Activated gamma-delta T cell treated with Interleukin-2 at 50 U/mL for 16 hours (primary cell): ENCODE measurements around the gene SLC22A17.
A peak's percentile ranks its signal among the peaks of the same experiment; 100 is the strongest.

Experiments
- DNase-seq: peaks from one replicate; pipeline ENCODE4 v3.0.0-alpha.2; 2020

Gene SLC22A17

DNA sequence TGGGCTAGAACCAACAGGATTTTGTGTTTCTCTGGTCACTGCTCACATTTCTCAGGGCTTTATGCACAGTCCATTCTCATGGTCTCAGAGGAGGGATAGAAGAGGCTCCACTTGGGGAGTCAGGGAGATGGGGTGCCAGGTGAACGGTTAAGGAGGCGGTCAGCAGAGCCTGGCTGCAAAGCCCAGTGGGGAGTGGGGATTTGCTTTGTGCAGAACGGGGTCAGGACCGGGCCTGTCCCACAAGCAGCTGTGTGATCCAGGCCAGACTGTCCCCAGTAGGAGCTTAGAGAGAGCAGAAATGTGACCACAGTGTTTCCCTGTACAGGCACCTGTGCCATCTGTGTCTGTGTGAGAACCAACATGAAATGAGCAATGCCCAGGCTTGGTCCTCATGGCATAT is 28.3 kb upstream of the SLC22A17 start:
- no peak for DNase-seq

DNA sequence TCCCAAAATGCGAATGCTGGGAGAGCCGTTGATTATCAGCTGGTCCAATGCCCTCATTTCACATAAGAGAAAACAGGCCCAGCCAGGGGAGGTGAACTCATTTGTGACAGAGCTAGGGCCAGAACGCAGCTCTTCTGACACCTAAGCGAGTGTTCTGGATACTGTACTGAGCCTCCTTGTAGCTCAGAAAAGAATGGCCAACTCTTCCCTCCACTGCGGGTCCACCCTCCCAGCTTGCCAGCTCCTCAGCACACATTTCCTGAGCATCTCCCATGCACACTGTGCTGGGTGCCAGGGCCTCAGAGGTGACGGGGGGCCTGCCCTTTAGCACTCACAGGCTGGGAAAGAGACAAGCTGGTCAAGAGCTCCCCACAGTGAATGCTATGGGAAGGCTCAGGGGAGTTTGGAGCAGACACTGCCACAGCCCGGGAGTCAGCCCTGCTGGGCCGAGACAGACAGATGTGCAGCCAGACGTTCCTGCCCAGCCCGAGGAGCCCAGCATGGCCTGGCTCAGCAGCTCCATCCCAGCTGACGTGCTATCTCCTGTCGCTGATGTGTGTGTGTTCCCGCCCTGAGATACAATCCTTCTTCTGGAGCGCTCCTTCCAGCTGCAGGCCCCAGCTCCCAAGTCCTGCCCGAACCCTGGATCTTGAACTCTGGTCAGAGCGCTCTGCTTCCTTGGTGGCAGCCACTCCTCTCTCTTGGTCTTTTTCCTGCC is 27.7 kb upstream of the SLC22A17 start:
- no peak for DNase-seq

DNA sequence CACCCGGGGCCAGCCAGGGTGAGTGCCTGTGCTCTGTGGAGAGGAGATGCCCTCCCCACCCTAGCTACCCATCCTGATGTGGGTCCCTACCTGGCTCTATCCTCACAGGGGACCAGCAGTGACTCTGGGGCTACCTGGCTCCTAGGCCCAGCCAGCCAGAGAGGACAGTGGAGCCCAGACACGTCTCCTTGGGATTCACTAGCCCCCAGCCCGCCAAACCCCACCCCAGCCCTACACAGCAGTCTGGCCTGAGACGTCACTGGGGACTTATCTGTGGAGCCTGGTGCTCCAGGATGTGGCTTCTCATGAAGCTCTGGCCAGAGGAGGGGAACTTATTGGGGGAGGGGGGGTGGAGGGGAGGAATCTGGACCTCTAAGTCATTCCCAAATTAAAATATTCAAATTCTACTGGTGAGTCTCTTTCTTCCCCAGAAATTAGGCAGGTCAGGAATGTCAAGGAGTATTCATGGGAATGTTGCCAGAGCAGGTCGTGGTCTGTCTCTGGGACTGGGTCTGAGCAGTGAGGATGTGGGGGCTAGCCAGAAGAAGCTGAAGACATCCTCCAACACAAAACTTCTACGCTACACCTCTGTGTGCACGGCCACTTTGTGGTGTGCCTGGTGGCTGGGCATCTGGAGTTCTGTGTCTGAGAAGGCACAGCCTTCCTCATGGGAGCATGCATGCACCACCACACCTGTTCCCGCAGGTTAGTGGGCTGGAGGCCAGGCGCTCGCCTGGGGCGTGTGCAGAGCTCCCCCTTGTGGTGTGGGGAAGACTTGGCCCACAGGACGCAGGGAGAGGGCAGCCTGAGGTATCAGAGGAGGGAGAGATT is 26.9 kb upstream of the SLC22A17 start:
- DNase-seq: peak; percentile 66

DNA sequence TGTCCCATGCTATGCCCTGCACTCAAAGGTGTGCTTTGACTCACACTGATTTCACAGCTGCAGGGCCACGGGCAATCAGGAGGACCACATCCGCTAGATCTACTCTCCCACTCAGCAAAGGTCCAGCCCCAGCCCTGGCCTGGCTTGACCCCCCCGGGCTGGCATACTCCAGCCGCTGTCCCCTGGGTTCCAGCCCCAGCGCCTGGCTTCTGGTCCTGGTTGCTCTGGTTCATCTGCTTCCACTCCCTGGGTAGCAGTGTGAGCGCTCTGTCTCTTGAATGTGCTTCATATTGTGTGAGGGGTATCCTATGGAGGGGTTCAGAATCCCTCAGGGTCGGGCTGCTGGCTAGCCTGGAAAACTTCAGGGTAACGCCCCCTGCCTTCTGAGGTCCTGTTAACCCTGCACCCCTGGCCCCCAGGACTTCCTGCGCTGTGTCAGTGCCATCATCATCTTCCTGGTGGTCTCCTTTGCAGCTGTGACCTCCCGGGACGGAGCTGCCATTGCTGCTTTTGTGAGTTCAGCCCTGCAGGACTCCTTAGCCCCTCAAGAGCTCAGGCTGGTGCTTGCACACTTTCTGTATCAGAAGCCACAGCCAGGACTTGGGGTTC is 26.0 kb upstream of the SLC22A17 start:
- DNase-seq: no peak

DNA sequence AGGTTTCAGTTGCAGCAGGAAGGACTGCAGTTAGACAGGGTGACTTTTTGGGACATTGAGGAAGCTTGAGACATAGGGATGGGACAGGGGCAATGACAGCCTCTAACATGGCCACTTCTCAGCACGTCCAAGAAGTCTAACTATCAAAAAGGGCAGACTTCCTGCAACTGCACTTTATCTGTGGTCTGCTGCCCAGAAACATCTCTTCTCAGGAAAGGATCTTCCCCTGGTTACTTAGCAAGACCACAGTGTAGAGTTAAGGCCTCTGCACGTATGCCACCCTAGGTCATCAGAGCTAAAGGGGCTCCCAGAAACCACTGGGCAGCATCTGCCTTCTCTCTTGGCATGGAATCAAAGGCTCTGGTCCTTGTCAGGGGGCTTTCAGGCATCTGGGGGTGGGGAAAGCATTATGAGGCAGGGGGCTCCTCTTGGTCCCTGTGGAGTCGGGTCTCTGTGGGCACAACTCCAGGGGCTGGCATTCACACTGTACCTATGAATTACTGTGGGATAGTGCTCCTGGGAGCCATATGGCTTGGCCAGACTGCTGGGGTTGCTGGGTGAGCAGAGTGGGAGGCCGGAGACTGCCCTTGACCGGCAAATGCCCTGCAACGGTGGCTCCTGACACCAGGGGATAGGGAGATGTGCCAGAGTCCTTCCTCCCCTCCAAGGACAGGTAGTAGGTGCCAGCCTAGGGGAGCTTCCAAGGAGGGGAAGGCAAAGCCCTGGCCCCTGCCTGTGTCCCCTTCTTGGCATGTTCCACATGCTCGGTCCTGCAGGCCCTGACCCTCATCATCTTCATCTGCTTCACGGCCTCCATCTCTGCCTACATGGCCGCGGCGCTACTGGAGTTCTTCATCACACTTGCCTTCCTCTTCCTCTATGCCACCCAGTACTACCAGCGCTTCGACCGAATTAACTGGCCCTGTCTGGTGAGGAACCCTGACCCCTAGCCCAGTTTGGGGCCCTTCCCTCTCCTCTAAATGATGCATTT is 25.2 kb upstream of the SLC22A17 start:
- no peak for DNase-seq

DNA sequence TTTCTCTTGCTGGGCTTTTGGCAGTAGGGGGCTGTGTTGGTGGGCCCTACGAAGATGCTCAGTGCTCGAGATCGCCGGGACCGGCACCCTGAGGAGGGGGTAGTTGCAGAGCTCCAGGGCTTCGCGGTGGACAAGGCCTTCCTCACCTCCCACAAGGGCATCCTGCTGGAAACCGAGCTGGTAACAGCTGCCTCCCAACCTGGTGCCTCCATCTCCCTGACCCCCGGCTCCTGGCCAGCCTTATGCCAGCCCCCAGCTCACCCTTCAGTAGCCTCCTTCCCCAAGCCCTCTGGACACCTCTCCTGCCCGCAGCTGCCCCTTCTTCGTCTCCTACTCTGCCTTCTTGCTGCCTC is 24.5 kb upstream of the SLC22A17 start:
- DNase-seq: no peak

DNA sequence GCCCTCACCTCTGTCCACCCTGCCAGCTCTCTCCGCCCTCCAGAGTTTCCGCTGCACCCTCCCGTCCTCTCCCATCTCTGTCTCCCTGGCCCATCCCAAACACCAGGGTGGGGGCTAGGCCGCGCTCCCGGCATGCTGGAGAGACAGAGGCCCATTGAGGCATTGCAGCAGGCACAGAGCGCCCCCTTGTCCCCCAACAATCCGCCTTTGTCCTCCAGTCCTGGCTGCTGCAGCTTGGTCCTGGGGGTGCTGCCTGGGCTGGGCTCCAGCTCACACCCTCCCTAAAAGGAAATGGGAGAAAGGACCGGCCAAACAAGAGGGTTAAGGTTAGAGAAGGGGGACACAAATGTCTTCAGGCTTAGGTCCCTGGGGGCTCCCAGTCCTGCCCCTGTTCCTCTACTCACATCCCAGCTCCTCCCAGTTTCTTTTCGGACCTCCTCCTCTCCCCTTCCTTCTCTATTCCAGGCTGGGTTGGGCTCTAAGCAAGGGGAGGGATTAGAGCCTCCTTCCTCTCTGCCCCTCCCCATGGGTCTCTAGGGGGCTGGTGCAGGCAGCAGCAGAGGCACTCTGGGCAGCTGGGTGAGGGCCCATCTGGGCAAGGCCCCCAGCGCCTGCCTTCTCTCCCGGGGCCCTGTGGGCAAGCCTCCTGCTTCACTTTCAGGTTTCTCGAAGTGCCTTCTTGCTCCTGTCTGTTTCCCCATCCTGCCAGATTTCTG is 24.0 kb upstream of the SLC22A17 start, which contains the start of gene CMTM5:
CMTM5 (plus strand) TSS at position 565 of the 716 bp plus-strand sequence. CDS start 206 bp downstream, outside the sequence.
- DNase-seq: no peak

DNA sequence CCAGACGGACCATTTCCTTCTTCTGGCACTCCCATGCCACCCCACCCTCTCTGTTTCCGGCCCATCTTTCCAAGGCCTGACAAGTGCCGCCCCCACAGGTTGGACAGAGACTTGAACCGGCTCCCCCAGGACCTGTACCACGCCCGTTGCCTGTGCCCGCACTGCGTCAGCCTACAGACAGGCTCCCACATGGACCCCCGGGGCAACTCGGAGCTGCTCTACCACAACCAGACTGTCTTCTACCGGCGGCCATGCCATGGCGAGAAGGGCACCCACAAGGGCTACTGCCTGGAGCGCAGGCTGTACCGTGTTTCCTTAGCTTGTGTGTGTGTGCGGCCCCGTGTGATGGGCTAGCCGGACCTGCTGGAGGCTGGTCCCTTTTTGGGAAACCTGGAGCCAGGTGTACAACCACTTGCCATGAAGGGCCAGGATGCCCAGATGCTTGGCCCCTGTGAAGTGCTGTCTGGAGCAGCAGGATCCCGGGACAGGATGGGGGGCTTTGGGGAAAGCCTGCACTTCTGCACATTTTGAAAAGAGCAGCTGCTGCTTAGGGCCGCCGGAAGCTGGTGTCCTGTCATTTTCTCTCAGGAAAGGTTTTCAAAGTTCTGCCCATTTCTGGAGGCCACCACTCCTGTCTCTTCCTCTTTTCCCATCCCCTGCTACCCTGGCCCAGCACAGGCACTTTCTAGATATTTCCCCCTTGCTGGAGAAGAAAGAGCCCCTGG is 23.0 kb upstream of the SLC22A17 start:
- DNase-seq: no peak

DNA sequence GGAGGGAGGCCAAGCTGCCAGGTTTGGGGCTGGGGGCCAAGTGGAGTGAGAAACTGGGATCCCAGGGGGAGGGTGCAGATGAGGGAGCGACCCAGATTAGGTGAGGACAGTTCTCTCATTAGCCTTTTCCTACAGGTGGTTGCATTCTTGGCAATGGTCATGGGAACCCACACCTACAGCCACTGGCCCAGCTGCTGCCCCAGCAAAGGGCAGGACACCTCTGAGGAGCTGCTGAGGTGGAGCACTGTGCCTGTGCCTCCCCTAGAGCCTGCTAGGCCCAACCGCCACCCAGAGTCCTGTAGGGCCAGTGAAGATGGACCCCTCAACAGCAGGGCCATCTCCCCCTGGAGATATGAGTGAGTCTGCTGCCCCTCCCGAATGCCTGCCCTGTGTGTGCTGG is 20.4 kb upstream of the SLC22A17 start:
- DNase-seq: no peak

DNA sequence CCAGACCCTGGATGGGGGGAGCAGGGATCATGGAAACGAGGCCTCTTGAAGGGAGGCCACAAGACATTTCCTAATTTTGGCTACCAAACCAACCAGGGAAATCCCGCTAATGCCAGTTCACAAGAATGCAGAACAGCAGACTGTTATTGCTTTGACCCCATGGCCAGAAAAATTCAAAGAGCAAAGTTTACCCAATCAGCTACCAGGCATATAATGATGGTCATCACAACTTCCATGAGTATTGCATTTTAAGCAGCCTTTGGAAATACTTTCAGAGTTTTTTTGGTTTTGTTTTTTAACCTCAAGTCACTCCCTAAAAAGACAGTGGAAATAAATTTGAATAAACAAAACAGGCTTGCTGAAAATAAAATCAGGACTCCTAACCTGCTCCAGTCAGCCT is 19.8 kb upstream of the SLC22A17 start, which contains the start of gene IL25:
IL25 (plus strand) TSS at position 301 of the 400 bp plus-strand sequence.
- no peak for DNase-seq

DNA sequence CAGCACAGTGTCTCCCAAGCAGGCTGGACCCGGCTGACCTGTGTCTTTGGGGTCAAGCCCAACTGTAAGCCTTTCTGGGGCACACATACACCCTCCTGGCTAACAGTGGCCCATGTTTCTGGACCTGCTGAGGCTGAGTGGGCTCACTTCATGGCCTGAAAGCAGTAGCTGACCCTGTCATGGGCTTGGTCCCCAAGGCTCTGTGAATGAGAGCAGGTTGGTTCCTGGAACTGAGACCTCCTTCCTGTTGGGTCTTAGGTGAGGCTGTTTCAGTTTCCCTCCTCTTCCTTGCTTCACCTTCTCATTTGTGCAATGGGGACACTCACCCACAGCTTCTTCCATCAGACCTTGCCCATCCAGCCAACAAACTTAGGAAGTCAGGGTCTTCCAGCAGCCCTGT is 19.2 kb upstream of the SLC22A17 start:
- no peak for DNase-seq

DNA sequence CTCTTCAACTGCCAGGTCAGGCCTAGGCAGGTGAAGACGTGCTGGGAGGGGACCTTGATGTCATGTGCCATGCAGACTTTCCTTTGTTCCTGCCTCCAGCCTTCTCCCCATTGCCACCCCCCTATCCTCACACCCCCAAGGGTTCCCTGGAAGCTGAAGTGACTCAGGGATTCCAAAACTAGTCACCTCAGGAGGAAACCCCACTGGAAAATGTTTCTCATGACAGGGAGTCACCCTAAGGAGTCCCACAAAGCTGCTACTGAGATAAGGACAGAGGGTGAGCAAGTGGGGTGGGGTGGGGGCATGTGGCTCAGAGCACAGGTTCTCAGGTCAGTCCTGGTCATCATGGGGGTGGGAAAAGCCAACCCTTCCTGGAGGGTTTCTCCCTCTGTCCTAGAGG is 17.5 kb upstream of the SLC22A17 start:
- DNase-seq: no peak

DNA sequence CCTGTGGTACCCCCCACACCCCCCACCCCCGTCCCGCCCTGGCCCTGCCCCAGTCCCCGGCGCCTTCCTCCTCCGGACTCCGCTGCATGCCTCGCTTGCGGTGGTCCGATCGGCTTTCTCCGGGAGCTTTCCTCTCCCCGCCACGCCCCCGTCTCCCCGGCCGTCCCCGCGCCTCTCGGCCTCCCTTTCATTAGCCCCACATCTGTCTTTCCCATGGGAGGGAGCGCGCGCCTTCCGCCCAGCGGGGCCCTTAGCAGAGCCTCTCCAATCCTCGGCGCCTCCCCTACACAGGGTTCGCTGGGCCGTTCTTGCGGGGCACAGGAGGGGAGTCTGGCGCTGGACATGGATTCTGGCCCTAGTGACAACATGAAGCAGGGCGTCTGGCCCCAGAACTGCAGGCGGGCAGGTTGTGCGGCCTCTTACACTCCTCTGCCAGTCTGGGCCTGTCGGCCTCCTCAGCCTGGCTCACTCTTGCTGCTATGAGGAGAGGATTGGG is 13.8 kb upstream of the SLC22A17 start:
- no peak for DNase-seq

DNA sequence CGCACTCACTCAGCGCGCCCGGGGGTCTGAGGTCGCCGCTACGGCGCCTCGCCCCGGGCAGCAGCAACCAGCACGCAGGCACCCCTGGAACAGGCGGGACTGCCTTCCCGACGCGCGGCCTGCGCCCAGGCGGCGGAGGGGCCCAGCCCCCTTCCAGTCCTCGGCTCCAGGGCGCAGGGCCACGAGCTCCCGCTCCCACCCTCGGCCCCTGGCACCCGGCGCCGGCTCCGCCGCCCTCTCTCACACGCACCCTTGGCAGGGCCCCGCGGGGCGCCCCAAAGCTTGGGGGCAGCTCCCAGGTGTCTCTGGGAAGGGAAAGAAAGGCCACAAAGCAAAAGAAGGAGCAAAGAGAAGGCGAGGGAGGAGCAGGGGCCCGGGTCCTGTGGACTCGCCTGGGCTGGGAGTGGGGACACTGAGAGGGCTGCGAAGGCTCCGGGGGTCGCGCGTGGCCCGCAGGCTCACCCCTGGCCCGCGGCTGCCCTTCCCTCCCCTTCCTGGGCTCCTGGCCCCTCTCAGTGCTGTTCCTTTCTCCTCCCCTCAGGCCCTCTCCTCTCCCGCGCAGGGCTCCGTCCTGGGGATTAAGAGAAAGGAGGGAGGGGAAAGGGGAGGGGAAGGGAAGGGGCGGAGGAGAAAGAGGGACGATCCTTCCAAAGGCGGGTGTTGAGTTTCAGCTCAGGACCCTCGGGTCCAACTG is 13.2 kb upstream of the SLC22A17 start:
- no peak for DNase-seq

DNA sequence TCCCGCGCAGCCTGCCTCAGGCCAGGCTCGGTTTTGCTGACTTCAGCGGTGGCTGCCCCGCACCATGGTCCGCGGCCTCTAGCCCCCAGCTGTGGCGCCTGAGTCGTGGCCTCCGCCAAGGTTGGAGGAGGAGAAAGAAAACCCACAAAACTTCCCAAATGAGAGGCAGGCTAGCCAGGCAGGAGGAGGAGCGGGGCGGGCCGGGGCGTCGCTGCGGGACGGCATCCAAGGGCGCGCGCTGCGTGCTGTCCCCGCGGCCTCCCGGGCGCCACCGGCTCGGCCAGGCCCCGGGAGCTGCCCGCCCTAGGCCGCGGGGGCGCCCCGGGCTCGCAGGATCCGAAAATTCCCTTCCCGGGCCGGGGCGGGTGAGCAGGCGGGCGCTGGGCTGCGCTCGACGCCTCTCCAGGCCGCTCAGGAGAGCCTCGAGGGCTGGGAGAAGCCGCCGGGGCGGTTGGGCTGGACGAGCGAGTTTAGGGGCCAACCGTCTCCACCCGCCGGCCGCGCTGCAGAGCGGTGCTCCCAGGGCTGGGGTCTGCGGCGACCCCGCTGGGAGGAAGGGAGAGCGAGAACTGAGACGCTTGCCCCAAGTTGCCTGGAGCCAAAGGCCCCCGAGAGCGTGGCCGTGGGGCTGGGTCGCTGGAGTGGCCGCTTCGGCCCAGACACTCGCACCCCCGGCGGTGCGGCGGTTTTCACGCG is 12.5 kb upstream of the SLC22A17 start, which contains the start of gene EFS:
EFS (minus strand) TSS at position 137 of the 696 bp plus-strand sequence. CDS start 147 bp downstream, outside the sequence.
- no peak for DNase-seq

DNA sequence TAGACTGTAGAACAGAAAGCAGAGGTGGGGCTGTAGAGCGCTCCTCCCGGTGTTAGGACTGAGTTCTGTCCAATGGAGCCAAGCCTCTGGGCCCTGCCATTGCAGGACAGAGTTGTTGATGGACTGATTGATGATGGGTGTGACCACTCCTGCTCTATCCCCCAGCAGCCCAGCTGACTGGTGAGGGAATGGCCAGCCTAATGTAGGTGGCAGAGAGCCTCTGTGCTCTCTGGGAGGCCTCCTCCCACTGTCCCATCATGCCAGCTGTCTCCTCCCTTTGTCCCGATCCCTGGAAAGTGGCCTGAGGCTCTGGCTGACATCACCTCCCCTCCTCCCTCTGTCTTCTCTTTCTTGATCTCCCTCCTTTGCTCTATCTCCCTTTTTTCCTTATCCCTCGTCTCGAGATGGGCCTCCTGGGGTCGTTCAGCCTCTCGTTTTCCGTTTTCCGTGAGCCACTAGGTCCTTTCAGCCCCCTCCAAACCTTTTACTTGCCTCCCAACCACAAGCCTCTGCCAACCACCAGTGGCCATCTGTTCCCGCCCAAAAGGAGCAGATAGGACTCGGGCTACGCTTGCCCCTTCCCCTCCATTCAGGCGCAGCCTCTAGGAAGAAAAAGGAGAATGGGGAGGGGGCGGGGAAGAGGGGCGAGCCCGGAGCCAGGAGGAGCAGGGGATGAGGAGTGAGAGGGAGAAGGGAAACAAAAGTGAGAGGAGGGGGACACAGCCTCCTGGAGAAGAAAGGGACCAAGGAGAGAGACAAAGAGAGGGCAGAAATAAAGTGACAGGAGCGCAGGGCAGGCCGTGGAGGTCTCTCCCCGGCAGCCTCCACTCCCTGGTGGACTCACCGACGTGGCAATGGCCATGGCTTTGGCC is 11.7 kb upstream of the SLC22A17 start:
- DNase-seq: no peak

DNA sequence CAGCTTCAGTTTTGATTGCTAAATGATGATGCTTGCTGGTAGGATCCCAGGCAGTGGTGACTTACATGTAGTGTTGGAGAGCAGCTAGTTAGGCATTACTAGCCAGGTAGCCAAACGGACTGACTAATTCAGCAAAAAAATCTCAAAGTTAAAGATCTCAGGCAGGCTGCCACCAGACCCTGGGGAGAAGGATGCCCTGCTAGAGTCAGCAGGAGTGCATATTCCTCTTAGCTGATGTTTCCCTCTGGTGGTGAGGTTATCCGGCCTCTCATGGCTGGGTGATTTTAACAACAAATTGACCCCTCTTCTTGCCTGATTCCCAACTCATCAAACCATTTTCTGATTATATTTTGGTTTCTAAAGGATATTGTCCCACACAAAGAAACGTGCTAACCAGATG is 9.5 kb upstream of the SLC22A17 start:
- no peak for DNase-seq

DNA sequence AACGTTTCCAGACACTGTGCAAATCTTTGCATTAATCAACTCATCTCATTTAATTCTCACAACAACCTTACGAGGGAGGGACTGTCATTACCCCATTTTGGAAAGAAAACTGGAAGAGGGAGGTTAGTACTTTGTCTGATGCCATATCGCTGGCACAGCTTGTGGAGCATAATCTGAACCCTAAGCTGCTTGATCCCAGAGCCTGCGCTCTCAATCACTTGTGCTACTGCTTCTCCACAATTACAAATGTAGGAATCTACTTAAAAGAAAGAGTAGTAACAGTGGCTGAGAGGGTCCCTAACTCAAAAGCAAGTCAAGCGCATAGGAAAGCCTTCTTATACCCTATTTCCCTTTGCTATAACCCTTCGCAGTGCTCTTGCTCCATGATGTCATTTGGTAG is 9.1 kb upstream of the SLC22A17 start:
- no peak for DNase-seq

DNA sequence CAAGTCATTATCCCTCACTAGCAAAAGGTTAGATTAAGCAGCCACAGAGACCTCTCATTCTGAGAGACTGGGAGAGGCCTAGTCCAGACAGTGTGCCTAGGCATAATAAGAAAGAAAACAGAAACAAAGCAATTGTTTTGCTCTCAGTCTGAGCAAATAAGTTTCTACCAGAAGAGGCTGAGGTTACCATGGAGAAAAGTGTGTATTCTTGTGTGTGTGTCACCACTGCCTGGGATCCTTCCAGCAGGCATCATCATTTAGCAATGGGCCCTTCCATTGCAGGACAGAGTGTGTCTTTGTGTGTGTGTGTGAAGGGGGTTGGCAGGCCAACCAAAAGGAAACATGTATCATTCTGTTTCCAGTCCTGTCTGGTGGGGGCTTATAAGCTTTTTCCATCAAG is 8.6 kb upstream of the SLC22A17 start:
- no peak for DNase-seq
